GM23338 (cell line): ENCODE measurements around the gene ERMARD. TPM values are rescaled to one million over a fixed set of nuclear protein-coding genes. Genes with fewer than 3 reads are reported as not detected.

Experiments
- ATAC-seq: fragments of 200-7000 bp; cut with Tn5 transposase; 3 replicates; pipeline ENCODE4 v1.9.1; 2020
- DNase-seq: peaks from one replicate; pipeline ENCODE4 v3.0.0-alpha.2; 2015; ENCODE audit warnings: low spot score
- H2AFZ ChIP-seq: fragments of 200-600 bp; sonication (generic); 2 replicates; pipeline ENCODE4 v1.8.0; 2016; ENCODE audit warnings: antibody characterized with exemption, mild to moderate bottlenecking, moderate library complexity
- H3F3A ChIP-seq: fragments of 200-600 bp; sonication (generic); replicated peaks from 2 replicates; pipeline ENCODE4 v1.8.0; 2017; ENCODE audit warnings: antibody characterized with exemption, mixed run types, low read depth
- H3K27ac ChIP-seq: fragments of 200-600 bp; sonication (generic); 2 replicates; pipeline ENCODE4 v1.6.1; 2016; ENCODE audit warnings: low read depth
- H3K27me3 ChIP-seq: fragments of 200-600 bp; sonication (generic); 2 replicates; pipeline ENCODE4 v1.8.0; 2016; ENCODE audit warnings: mild to moderate bottlenecking, mixed run types, moderate library complexity; ENCODE audit not compliant: insufficient read depth
- H3K36me3 ChIP-seq: fragments of 200-600 bp; sonication (generic); 2 replicates; pipeline ENCODE4 v1.8.0; 2016; ENCODE audit warnings: mild to moderate bottlenecking; ENCODE audit not compliant: insufficient read depth
- H3K4me1 ChIP-seq: fragments of 200-600 bp; sonication (generic); 2 replicates; pipeline ENCODE4 v1.8.0; 2016; ENCODE audit warnings: mild to moderate bottlenecking, moderate library complexity; ENCODE audit not compliant: insufficient read depth
- H3K4me2 ChIP-seq: fragments of 200-600 bp; sonication (generic); 2 replicates; pipeline ENCODE4 v1.7.1; 2017; ENCODE audit warnings: mixed run types
- H3K4me3 ChIP-seq: fragments of 200-600 bp; sonication (generic); 2 replicates; pipeline ENCODE4 v1.6.1; 2016; ENCODE audit warnings: mixed run types
- H3K79me2 ChIP-seq: fragments of 200-600 bp; sonication (generic); replicated peaks from 2 replicates; pipeline ENCODE4 v1.8.0; 2017; ENCODE audit warnings: mild to moderate bottlenecking; ENCODE audit not compliant: insufficient read depth
- H3K9me2 ChIP-seq: fragments of 200-600 bp; sonication (generic); 2 replicates; pipeline ENCODE4 v1.8.0; 2017; ENCODE audit not compliant: insufficient read depth
- H4K20me1 ChIP-seq: fragments of 200-600 bp; sonication (generic); replicated peaks from 2 replicates; pipeline ENCODE4 v1.8.0; 2017; ENCODE audit warnings: mild to moderate bottlenecking; ENCODE audit not compliant: insufficient read depth
- H3K27ac Mint-ChIP-seq: 2 replicates; pipeline ENCODE4 v1.8.0; 2020; ENCODE audit warnings: inconsistent platforms, mild to moderate bottlenecking, moderate library complexity, mixed read lengths
- H3K27me3 Mint-ChIP-seq: 3 replicates; pipeline ENCODE4 v1.8.0; 2022; ENCODE audit warnings: low read depth, mild to moderate bottlenecking, moderate library complexity, mixed read lengths, inconsistent platforms; ENCODE audit not compliant: insufficient read depth, poor library complexity
- H3K36me3 Mint-ChIP-seq: 3 replicates; pipeline ENCODE4 v1.8.0; 2021; ENCODE audit warnings: low read depth, mild to moderate bottlenecking, inconsistent platforms, moderate library complexity, mixed read lengths
- H3K4me1 Mint-ChIP-seq: 3 replicates; pipeline ENCODE4 v1.8.0; 2020; ENCODE audit warnings: mild to moderate bottlenecking, inconsistent platforms, mixed read lengths
- H3K4me3 Mint-ChIP-seq: 3 replicates; pipeline ENCODE4 v1.8.0; 2021; ENCODE audit warnings: moderate library complexity, mild to moderate bottlenecking, inconsistent platforms, mixed read lengths
- H3K9me3 Mint-ChIP-seq: 3 replicates; pipeline ENCODE4 v1.8.0; 2020; ENCODE audit warnings: moderate library complexity, mild to moderate bottlenecking, inconsistent platforms, mixed read lengths
- CREB1 ChIP-seq: fragments of 250-450 bp; sonication (Bioruptor Pico); IDR thresholded peaks from 2 replicates; pipeline ENCODE4 v1.5.0; 2020; ENCODE audit warnings: low read depth, mild to moderate bottlenecking, moderate library complexity
- CTCF ChIP-seq, 2 experiments: fragments of 200-600 bp in 1 of 2; sonication (generic) in 1 of 2; conservative IDR thresholded peaks; 2 replicates each; pipeline versions ENCODE4 v1.5.1 to v1.6.1; 2016 to 2017; ENCODE audit warnings: antibody characterized with exemption in 2 of 2, low read depth in 2 of 2, mild to moderate bottlenecking in 2 of 2, moderate library complexity in 1 of 2
- ETS1 ChIP-seq: IDR thresholded peaks from 2 replicates; pipeline ENCODE4 v1.6.1; 2016; ENCODE audit warnings: antibody characterized with exemption
- EZH2 ChIP-seq: fragments of 200-600 bp; sonication (generic); IDR thresholded peaks from one replicate; pipeline ENCODE4 v1.8.0; 2017; ENCODE audit warnings: antibody characterized with exemption, mild to moderate bottlenecking, low read depth; ENCODE audit not compliant: unreplicated experiment
- EZH2phosphoT487 ChIP-seq: fragments of 200-600 bp; sonication (generic); IDR thresholded peaks from one replicate; pipeline ENCODE4 v1.8.1; 2018; ENCODE audit warnings: antibody characterized with exemption; ENCODE audit not compliant: unreplicated experiment
- JUNB ChIP-seq: IDR thresholded peaks from one replicate; pipeline ENCODE4 v1.6.1; 2016; ENCODE audit warnings: antibody characterized with exemption; ENCODE audit not compliant: unreplicated experiment
- NANOG ChIP-seq: IDR thresholded peaks from 2 replicates; pipeline ENCODE4 v1.6.1; 2016; ENCODE audit warnings: antibody characterized with exemption, borderline replicate concordance
- POLR2AphosphoS5 ChIP-seq: IDR thresholded peaks from 2 replicates; pipeline ENCODE4 v1.6.1; 2016; ENCODE audit warnings: antibody characterized with exemption, low read depth
- STAT1 ChIP-seq: IDR thresholded peaks from one replicate; pipeline ENCODE4 v1.6.1; 2016; ENCODE audit warnings: antibody characterized with exemption; ENCODE audit not compliant: unreplicated experiment
- ZNF114 ChIP-seq: fragments of 250-450 bp; sonication (Bioruptor Pico); IDR thresholded peaks from 2 replicates; pipeline ENCODE4 v1.5.0; 2020; ENCODE audit warnings: mild to moderate bottlenecking, moderate library complexity
- ZNF331 ChIP-seq: fragments of 250-450 bp; sonication (Bioruptor Pico); IDR thresholded peaks from 2 replicates; pipeline ENCODE4 v1.5.0; 2020; ENCODE audit warnings: low read depth, mild to moderate bottlenecking, moderate library complexity
- ZNF462 ChIP-seq: fragments of 250-450 bp; sonication (Bioruptor Pico); IDR thresholded peaks from 2 replicates; pipeline ENCODE4 v1.5.0; 2020; ENCODE audit warnings: mild to moderate bottlenecking, moderate library complexity
- polyA plus RNA-seq: library from polyadenylated mRNA; unstranded; fragments of >200 nt; fragmentation: Nextera tagmentation; extraction: Ambion mirVana; gene quantifications from 2 replicates; pipeline ENCODE4 v1.2.1, GENCODE V29; 2016
- total RNA-seq: library from RNA; depleted of rRNA; stranded (reverse); fragments of >200 nt; shearing (Covaris generic); gene quantifications from 2 replicates; pipeline ENCODE4 v1.2.3, GENCODE V29; 2014
- TF ChIP-seq, protein P1 (sequence below): IDR thresholded peaks from one replicate; pipeline ENCODE4 v1.6.1; 2018; ENCODE audit warnings: antibody characterized with exemption; ENCODE audit not compliant: unreplicated experiment

The ERMARD gene
- total and polyA plus RNA-seq, 2 experiments from 2014 or later = 7.6 to 8.6 TPM

- Histone ChIP-seq H3F3A (no peaks in the 10 kb centered on the region), H3K79me2 (no peaks in the 10 kb centered on the region), H3K4me3 (no peak overlapping the region), H4K20me1 (no peaks in the 10 kb centered on the region), H2AFZ (no peak overlapping the region), H3K4me2 (no peak overlapping the region), H3K27me3 (no peaks in the 10 kb centered on the region), H3K4me1 (0 out of 2 replicates have a peak, but pooled peaks cover 6% of the 10 kb centered on the region), H3K9me2 (no peaks in the 10 kb centered on the region), H3K27ac (no peak overlapping the region), H3K36me3 (no peaks in the 10 kb centered on the region)
- H3K4me1 Mint-ChIP-seq = peaks cover 24% of the 10 kb centered on the region
- H3K27ac Mint-ChIP-seq = no peak overlapping the region
- peaks cover 19% of the 10 kb centered on the region for H3K27me3 Mint-ChIP-seq
- peaks cover 17% of the 10 kb centered on the region for H3K9me3 Mint-ChIP-seq
- no peak overlapping the region for H3K4me3 Mint-ChIP-seq
- ATAC-seq (peak; percentile 37), DNase-seq (peak; percentile 31)
- TF ChIP-seq POLR2AphosphoS5 (no peak), ZNF331 (CRISPR knock-in tag) (no peak), ETS1 (no peak), EZH2phosphoT487 (no peak), NANOG (no peak), CTCF (conservative IDR thresholded peaks at IDR 0.05; ENCODE audit: low read depth in 2 of 2) (no peak), EZH2 (no peak), ZNF114 (CRISPR knock-in tag) (no peak), CREB1 (no peak), JUNB (no peak), STAT1 (no peak), ZNF462 (no peak)
- TF ChIP-seq, protein P1, sequence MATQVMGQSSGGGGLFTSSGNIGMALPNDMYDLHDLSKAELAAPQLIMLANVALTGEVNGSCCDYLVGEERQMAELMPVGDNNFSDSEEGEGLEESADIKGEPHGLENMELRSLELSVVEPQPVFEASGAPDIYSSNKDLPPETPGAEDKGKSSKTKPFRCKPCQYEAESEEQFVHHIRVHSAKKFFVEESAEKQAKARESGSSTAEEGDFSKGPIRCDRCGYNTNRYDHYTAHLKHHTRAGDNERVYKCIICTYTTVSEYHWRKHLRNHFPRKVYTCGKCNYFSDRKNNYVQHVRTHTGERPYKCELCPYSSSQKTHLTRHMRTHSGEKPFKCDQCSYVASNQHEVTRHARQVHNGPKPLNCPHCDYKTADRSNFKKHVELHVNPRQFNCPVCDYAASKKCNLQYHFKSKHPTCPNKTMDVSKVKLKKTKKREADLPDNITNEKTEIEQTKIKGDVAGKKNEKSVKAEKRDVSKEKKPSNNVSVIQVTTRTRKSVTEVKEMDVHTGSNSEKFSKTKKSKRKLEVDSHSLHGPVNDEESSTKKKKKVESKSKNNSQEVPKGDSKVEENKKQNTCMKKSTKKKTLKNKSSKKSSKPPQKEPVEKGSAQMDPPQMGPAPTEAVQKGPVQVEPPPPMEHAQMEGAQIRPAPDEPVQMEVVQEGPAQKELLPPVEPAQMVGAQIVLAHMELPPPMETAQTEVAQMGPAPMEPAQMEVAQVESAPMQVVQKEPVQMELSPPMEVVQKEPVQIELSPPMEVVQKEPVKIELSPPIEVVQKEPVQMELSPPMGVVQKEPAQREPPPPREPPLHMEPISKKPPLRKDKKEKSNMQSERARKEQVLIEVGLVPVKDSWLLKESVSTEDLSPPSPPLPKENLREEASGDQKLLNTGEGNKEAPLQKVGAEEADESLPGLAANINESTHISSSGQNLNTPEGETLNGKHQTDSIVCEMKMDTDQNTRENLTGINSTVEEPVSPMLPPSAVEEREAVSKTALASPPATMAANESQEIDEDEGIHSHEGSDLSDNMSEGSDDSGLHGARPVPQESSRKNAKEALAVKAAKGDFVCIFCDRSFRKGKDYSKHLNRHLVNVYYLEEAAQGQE = no peak
- peaks cover 16% of the 10 kb centered on the region for H3K36me3 Mint-ChIP-seq
These were observed 79.5 kb downstream of the ERMARD start for GRCh38 chr6:169830876-169831275.
